Ascending aorta (tissue), 2 donors: ENCODE data around the gene PITPNM3. TPM values are rescaled to one million over a fixed set of nuclear protein-coding genes. Genes with fewer than 3 reads are reported as not detected.
"Not testable (repeated sequence)": the region's sequence is repeated elsewhere in the genome, so short reads cannot be mapped to it uniquely, and the experiment has no call there.

ENCODE experiments used
- DNase-seq, 2 donors: peaks; one replicate each; pipeline ENCODE4 v3.0.0-alpha.2; 2019; ENCODE audit warnings: low spot score in 2 of 2
- H3K27ac ChIP-seq, 2 donors: fragments of 200-600 bp; sonication (generic); one replicate each; pipeline ENCODE4 v1.5.1; 2016 to 2017; ENCODE audit warnings: mild to moderate bottlenecking in 1 of 2
- H3K27me3 ChIP-seq: fragments of 200-600 bp; sonication (generic); one replicate; pipeline ENCODE4 v1.5.1; 2017
- H3K36me3 ChIP-seq, 2 donors: fragments of 200-600 bp; sonication (generic); one replicate each; pipeline ENCODE4 v1.5.1; 2016
- H3K4me1 ChIP-seq, 2 donors: fragments of 200-600 bp; sonication (generic); one replicate each; pipeline ENCODE4 v1.5.1; 2016 to 2017; ENCODE audit warnings: mild to moderate bottlenecking in 1 of 2
- H3K4me3 ChIP-seq, 2 donors: fragments of 200-600 bp; sonication (generic); one replicate each; pipeline ENCODE4 v1.5.1; 2016 to 2017; ENCODE audit warnings: mild to moderate bottlenecking in 1 of 2
- H3K9me3 ChIP-seq, 2 donors: fragments of 200-600 bp; sonication (generic); one replicate each; pipeline ENCODE4 v1.5.1; 2016
- CTCF ChIP-seq, 3 experiments: fragments of 200-600 bp in 2 of 3; fragments of 450-650 bp in 1 of 3; sonication (generic) in 2 of 3; IDR thresholded peaks; one replicate each; pipeline ENCODE4 v1.5.1; 2016 to 2019; ENCODE audit warnings: antibody characterized with exemption in 3 of 3, mild to moderate bottlenecking in 1 of 3, moderate library complexity in 1 of 3
- intact Hi-C: fragments of 100-400 bp; cut with DNase I; formaldehyde crosslinking; loops from one replicate; pipeline ENCODE4 v1.15.1; 2023
- total RNA-seq: library from RNA; depleted of rRNA; stranded (reverse); fragments of >200 nt; gene quantifications from one replicate; pipeline ENCODE4 v1.1.0, GENCODE V29; 2016

PITPNM3 gene
- total RNA-seq, 1 donor from 2014 or later, result 10.4 TPM

GRCh38 chr17:6597727-6598126 is 41.4 kb upstream of the PITPNM3 start:
- H3K9me3 ChIP-seq, result no peaks in the 10 kb centered on the region
- intact Hi-C loops, result no loop called here
- H3K4me3 ChIP-seq, result no peak overlapping the region
- DNase-seq, result no peak
- no peak for TF ChIP-seq CTCF (IDR thresholded peaks at IDR 0.05)
- peaks cover 35 to 47% of the 10 kb centered on the region in 2 donors for H3K36me3 ChIP-seq
- no peak overlapping the region for H3K27ac ChIP-seq
- H3K4me1 ChIP-seq, result peaks cover 0 to 4% of the 10 kb centered on the region in 2 donors
- H3K27me3 ChIP-seq, result no peaks in the 10 kb centered on the region

- Histone ChIP-seq H3K27me3 (no peaks in the 10 kb centered on the region), H3K4me1 (peaks cover 0 to 4% of the 10 kb centered on the region in 2 donors), H3K9me3 (no peaks in the 10 kb centered on the region), H3K36me3 (peaks cover 39 to 48% of the 10 kb centered on the region in 2 donors), H3K4me3 (no peak overlapping the region), H3K27ac (no peak overlapping the region)
- intact Hi-C loops, result no loop called here
- no peak for TF ChIP-seq CTCF (IDR thresholded peaks at IDR 0.05)
- no peak for DNase-seq
These were observed 40.6 kb upstream of the PITPNM3 start for GRCh38 chr17:6596941-6597340.

GRCh38 chr17:6596511-6596910 is 40.2 kb upstream of the PITPNM3 start:
- Histone ChIP-seq H3K4me1 (peaks cover 0 to 4% of the 10 kb centered on the region in 2 donors), H3K27me3 (no peaks in the 10 kb centered on the region), H3K4me3 (no peak overlapping the region), H3K36me3 (peaks cover 42 to 53% of the 10 kb centered on the region in 2 donors), H3K27ac (no peak overlapping the region), H3K9me3 (no peaks in the 10 kb centered on the region)
- no peak for DNase-seq
- TF ChIP-seq CTCF (IDR thresholded peaks at IDR 0.05), result no peak
- intact Hi-C loops, result no loop called here

GRCh38 chr17:6596081-6596480 is 39.7 kb upstream of the PITPNM3 start:
- peaks cover 0 to 4% of the 10 kb centered on the region in 2 donors for H3K4me1 ChIP-seq
- H3K4me3 ChIP-seq, result no peak overlapping the region
- DNase-seq, result no peak
- H3K27ac ChIP-seq, result no peak overlapping the region
- H3K36me3 ChIP-seq, result peaks cover 44 to 57% of the 10 kb centered on the region in 2 donors
- no peaks in the 10 kb centered on the region for H3K9me3 ChIP-seq
- no peak for TF ChIP-seq CTCF (IDR thresholded peaks at IDR 0.05)
- no peaks in the 10 kb centered on the region for H3K27me3 ChIP-seq
- intact Hi-C loops, result no loop called here

- DNase-seq, H3K9me3 ChIP-seq, intact Hi-C loops, H3K4me1 ChIP-seq, H3K4me3 ChIP-seq, H3K27me3 ChIP-seq, H3K27ac ChIP-seq: not testable (repeated sequence)
- peaks cover 64 to 74% of the 10 kb centered on the region in 2 donors for H3K36me3 ChIP-seq
These were observed 37.0 kb upstream of the PITPNM3 start for GRCh38 chr17:6593371-6593770.

- intact Hi-C loops, result no loop called here
- Histone ChIP-seq H3K27ac (no peak overlapping the region), H3K36me3 (peaks cover 75 to 86% of the 10 kb centered on the region in 2 donors), H3K4me3 (no peak overlapping the region), H3K4me1 (no peaks in the 10 kb centered on the region), H3K9me3 (no peaks in the 10 kb centered on the region), H3K27me3 (no peaks in the 10 kb centered on the region)
- no peak for DNase-seq
- TF ChIP-seq CTCF (IDR thresholded peaks at IDR 0.05), result no peak
These were observed 35.8 kb upstream of the PITPNM3 start for GRCh38 chr17:6592173-6592572.
